GM21717 (cell line): Measurements from ENCODE around the gene MAP2K1.
"Not testable (repeated sequence)": the region's sequence is repeated elsewhere in the genome, so short reads cannot be mapped to it uniquely, and the experiment has no call there.

Experiments used
- ATAC-seq: cut with Tn5 transposase; IDR thresholded peaks from one replicate; pipeline ENCODE4 v1.9.1; 2021; ENCODE audit warnings: mild to moderate bottlenecking, moderate library complexity; ENCODE audit not compliant: unreplicated experiment

The MAP2K1 gene

GRCh38 chr15:66422347-66422746 is 35.6 kb downstream of the MAP2K1 start:
- ATAC-seq, result no peak

GRCh38 chr15:66423149-66423548 is 36.4 kb downstream of the MAP2K1 start:
- ATAC-seq, result no peak

DNA sequence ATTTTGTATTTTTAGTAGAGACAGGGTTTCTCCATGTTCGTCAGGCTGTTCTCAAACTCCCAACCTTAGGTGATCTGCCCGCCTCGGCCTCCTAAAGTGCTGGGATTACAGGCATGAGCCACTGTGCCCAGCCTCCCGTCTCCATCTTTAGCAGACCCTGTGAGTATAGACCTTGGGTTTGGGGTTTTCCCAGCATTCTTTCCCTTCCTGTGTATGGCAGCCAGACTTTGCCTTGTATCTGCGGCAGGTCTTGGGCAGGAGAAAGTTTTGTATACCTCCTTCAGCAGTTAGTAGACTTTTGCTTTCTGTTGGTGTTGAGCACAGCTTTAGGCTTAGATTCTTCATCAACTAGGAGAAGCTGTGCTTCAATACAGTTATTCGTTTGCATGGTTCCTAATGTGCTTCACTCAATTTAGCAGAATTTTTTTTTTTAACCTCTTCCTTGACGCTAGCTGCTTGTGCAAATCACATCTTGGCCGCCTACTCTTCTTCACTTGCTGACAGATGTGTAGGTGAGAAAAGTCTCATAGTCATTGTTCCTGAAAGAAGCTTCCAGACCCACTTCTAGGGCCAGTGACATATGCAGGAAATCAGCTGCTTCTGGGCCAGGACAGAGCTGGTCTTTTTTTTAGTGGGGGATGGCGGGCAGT is 38.4 kb downstream of the MAP2K1 start:
- no peak for ATAC-seq

GRCh38 chr15:66425837-66426236 is 39.1 kb downstream of the MAP2K1 start:
- ATAC-seq, result no peak

GRCh38 chr15:66429117-66429516 is 42.4 kb downstream of the MAP2K1 start:
- no peak for ATAC-seq

DNA sequence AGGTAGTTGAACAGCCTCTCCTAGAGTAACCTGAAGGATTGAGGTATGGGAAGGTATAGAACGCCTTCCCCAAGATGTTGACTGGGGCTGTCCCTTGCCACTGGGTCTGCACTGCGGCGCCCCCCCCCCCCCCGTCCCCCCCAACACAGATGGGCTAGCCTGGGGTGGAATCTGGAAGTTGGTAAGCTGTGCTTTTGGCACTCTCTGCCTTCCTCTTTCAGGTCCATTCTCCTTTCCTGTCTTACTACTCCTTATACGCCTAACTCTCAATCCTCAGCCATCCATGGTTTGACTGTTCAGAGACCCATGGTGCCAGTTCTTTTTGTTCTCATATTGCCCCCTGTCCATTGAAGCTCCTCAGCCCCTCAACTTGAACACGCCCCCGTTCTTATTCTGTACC is 42.8 kb downstream of the MAP2K1 start:
- ATAC-seq, result no peak

DNA sequence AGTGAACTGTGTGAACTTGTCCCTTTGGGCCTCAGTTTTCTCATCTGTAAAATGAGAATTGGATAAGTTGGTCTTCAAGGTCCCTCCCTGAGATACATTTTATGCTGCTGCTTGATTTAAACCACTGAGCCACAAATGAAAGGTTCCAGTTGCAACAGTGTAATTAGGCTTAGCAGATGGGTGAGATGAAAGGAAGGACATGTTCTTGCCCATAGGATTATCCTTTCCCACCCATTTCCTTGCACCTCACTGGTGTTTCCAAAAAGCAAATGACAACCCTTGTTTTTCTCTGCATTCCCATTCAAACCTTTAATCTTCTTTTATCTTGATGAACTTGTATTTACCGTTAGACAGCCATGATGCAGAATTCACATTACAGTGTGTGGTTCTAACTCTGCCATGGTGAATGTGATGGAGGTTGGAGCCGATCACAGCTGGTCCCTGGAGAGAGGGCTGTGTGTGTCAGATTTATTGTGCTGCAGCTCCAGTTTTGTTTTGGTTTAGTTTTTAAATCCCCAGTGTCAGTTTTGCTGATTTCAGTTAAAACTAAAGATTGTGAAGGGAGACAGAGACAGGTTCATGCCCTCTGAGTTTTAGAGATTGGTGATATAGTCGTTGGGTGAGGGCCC is 44.0 kb downstream of the MAP2K1 start:
- no peak for ATAC-seq

GRCh38 chr15:66433726-66434125 is 47.0 kb downstream of the MAP2K1 start:
- ATAC-seq, result no peak

- no peak for ATAC-seq
These were observed 53.8 kb downstream of the MAP2K1 start for GRCh38 chr15:66440501-66440900.

DNA sequence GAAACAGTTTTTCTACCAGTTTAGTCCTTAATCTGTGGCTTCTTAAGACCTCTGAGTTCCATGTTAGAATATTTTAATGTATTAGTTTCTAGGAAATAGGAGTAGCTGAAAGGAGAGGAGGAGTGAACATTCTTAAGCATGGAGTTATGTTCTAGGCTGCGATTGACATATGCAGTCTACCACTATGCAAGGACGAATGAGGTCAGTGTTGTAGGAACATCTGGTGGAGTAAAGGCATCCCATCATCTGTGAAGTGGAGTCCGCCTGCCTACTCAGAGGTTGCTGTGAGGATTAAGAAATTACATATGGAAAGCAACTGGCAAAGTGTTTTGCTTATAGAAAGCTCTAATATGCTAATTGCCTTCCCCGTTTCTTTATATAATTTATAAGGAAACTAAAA is 65.7 kb downstream of the MAP2K1 start:
- ATAC-seq, result no peak

GRCh38 chr15:66452971-66453580 is 66.4 kb downstream of the MAP2K1 start:
- ATAC-seq, result no peak

GRCh38 chr15:66454143-66454542 is 67.4 kb downstream of the MAP2K1 start:
- no peak for ATAC-seq

GRCh38 chr15:66456211-66456610 is 69.5 kb downstream of the MAP2K1 start:
- ATAC-seq, result no peak

DNA sequence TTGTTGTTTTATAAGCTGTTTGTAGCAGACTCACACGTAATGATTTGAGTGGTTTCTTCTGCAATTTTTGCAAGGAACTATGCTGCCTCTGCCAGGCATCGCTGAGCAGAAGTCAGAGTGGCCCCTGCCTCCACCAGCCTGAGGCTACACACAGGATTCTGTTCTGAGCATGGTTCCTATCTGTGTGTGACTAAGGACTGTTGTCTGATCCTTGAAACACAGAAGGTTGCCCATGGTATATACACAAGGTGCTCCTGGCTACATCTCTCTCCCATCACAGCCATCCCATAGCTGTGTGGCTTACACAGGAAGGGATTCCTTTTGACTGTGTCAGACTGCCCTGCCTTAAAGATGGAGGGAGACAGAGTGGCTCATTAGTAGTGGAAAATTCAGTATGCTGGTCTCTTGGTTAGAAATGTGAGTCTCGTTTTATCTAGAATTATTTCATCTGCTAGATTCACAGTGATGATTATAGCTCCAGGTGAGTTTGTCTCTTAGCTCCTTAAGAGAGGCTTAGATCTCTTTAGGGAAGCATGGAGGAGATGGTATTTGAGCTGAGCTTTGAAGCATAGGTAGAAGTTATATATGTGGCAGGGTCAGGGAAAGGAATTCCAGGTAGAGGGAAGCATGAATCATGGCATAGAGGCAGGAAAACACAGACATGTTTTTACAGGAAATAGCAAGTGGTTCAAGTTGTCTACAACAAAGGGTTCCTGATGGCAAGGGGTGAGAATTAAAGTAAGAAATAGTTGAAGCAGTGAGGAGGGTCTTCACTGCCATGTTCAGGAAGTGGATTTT is 73.3 kb downstream of the MAP2K1 start:
- ATAC-seq, result no peak

GRCh38 chr15:66461294-66461693 is 74.6 kb downstream of the MAP2K1 start:
- not testable (repeated sequence) for ATAC-seq

DNA sequence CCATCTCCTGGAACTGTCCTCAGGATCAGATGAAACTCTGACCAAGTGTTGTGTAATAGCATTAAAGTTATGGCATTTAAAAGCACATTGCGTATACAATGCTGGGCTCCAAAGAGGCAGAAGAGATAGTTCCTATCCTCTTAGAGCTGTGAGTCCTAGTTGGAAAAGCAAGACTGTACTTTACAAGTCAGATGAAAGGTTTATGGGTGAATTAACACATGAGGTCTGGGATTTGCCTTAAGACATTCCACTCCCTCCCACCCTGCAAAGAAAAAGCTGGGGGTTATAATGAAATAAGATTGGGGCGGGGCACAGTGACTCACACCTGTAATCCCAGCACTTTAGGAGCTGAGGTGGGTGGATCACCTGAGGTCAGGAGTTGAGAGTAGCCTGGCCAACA is 75.2 kb downstream of the MAP2K1 start:
- ATAC-seq, result no peak

GRCh38 chr15:66462627-66463026 is 75.9 kb downstream of the MAP2K1 start:
- ATAC-seq, result no peak

DNA sequence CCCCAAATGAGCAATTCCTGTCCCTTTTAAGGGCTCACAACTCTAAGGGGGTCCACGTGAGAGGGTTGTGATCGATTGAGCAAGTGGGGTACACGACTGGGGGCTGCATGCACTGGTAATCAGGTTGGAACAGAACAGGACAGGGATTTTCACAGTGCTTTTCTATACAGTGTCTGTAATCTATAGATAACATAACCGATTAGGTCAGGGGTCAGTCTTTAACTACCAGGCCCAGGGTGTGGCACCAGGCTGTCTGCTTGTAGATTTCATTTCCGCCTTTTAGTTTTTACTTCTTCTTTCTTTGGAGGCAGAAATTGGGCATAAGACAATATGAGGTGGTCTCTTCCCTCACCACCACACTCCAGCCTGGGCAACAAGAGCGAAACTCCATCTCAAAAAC is 78.6 kb downstream of the MAP2K1 start:
- not testable (repeated sequence) for ATAC-seq

GRCh38 chr15:66467162-66468040 is 80.7 kb downstream of the MAP2K1 start:
- not testable (repeated sequence) for ATAC-seq

DNA sequence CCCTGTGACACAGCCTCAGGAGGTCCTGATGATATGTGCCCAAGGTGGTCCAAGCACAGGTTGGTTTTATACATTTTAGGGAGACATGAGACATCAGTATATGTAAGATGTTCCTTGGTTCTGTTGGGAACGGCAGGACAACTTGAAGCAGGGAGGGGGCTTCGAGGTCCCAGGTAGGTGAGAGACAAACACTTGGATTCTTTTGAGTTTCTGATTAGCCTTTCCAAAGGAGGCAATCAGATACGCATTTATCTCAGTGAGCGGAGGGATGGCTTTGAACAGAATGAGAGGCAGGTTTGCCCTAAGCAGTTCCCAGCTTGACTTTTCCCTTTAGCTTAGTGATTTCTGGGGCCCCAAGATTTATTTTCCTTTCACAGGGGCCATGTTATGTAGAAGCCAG is 84.1 kb downstream of the MAP2K1 start:
- ATAC-seq, result not testable (repeated sequence)
